GM23338 (cell line): ENCODE measurements around the gene IZUMO3. TPM values are rescaled to one million over a fixed set of nuclear protein-coding genes. Genes with fewer than 3 reads are reported as not detected.

ENCODE experiments used
- ATAC-seq: fragments of 200-7000 bp; cut with Tn5 transposase; 3 replicates; pipeline ENCODE4 v1.9.1; 2020
- DNase-seq: peaks from one replicate; pipeline ENCODE4 v3.0.0-alpha.2; 2015; ENCODE audit warnings: low spot score
- H2AFZ ChIP-seq: fragments of 200-600 bp; sonication (generic); 2 replicates; pipeline ENCODE4 v1.8.0; 2016; ENCODE audit warnings: antibody characterized with exemption, mild to moderate bottlenecking, moderate library complexity
- H3F3A ChIP-seq: fragments of 200-600 bp; sonication (generic); replicated peaks from 2 replicates; pipeline ENCODE4 v1.8.0; 2017; ENCODE audit warnings: antibody characterized with exemption, mixed run types, low read depth
- H3K27ac ChIP-seq: fragments of 200-600 bp; sonication (generic); 2 replicates; pipeline ENCODE4 v1.6.1; 2016; ENCODE audit warnings: low read depth
- H3K27me3 ChIP-seq: fragments of 200-600 bp; sonication (generic); 2 replicates; pipeline ENCODE4 v1.8.0; 2016; ENCODE audit warnings: mild to moderate bottlenecking, mixed run types, moderate library complexity; ENCODE audit not compliant: insufficient read depth
- H3K36me3 ChIP-seq: fragments of 200-600 bp; sonication (generic); 2 replicates; pipeline ENCODE4 v1.8.0; 2016; ENCODE audit warnings: mild to moderate bottlenecking; ENCODE audit not compliant: insufficient read depth
- H3K4me1 ChIP-seq: fragments of 200-600 bp; sonication (generic); 2 replicates; pipeline ENCODE4 v1.8.0; 2016; ENCODE audit warnings: mild to moderate bottlenecking, moderate library complexity; ENCODE audit not compliant: insufficient read depth
- H3K4me2 ChIP-seq: fragments of 200-600 bp; sonication (generic); 2 replicates; pipeline ENCODE4 v1.7.1; 2017; ENCODE audit warnings: mixed run types
- H3K4me3 ChIP-seq: fragments of 200-600 bp; sonication (generic); 2 replicates; pipeline ENCODE4 v1.6.1; 2016; ENCODE audit warnings: mixed run types
- H3K79me2 ChIP-seq: fragments of 200-600 bp; sonication (generic); replicated peaks from 2 replicates; pipeline ENCODE4 v1.8.0; 2017; ENCODE audit warnings: mild to moderate bottlenecking; ENCODE audit not compliant: insufficient read depth
- H3K9me2 ChIP-seq: fragments of 200-600 bp; sonication (generic); 2 replicates; pipeline ENCODE4 v1.8.0; 2017; ENCODE audit not compliant: insufficient read depth
- H4K20me1 ChIP-seq: fragments of 200-600 bp; sonication (generic); replicated peaks from 2 replicates; pipeline ENCODE4 v1.8.0; 2017; ENCODE audit warnings: mild to moderate bottlenecking; ENCODE audit not compliant: insufficient read depth
- H3K27ac Mint-ChIP-seq: 2 replicates; pipeline ENCODE4 v1.8.0; 2020; ENCODE audit warnings: inconsistent platforms, mild to moderate bottlenecking, moderate library complexity, mixed read lengths
- H3K27me3 Mint-ChIP-seq: 3 replicates; pipeline ENCODE4 v1.8.0; 2022; ENCODE audit warnings: low read depth, mild to moderate bottlenecking, moderate library complexity, mixed read lengths, inconsistent platforms; ENCODE audit not compliant: insufficient read depth, poor library complexity
- H3K36me3 Mint-ChIP-seq: 3 replicates; pipeline ENCODE4 v1.8.0; 2021; ENCODE audit warnings: low read depth, mild to moderate bottlenecking, inconsistent platforms, moderate library complexity, mixed read lengths
- H3K4me1 Mint-ChIP-seq: 3 replicates; pipeline ENCODE4 v1.8.0; 2020; ENCODE audit warnings: mild to moderate bottlenecking, inconsistent platforms, mixed read lengths
- H3K4me3 Mint-ChIP-seq: 3 replicates; pipeline ENCODE4 v1.8.0; 2021; ENCODE audit warnings: moderate library complexity, mild to moderate bottlenecking, inconsistent platforms, mixed read lengths
- H3K9me3 Mint-ChIP-seq: 3 replicates; pipeline ENCODE4 v1.8.0; 2020; ENCODE audit warnings: moderate library complexity, mild to moderate bottlenecking, inconsistent platforms, mixed read lengths
- CREB1 ChIP-seq: fragments of 250-450 bp; sonication (Bioruptor Pico); IDR thresholded peaks from 2 replicates; pipeline ENCODE4 v1.5.0; 2020; ENCODE audit warnings: low read depth, mild to moderate bottlenecking, moderate library complexity
- ETS1 ChIP-seq: IDR thresholded peaks from 2 replicates; pipeline ENCODE4 v1.6.1; 2016; ENCODE audit warnings: antibody characterized with exemption
- REST ChIP-seq: IDR thresholded peaks from one replicate; pipeline ENCODE4 v1.6.1; 2018; ENCODE audit warnings: antibody characterized with exemption; ENCODE audit not compliant: unreplicated experiment
- ZNF462 ChIP-seq: fragments of 250-450 bp; sonication (Bioruptor Pico); IDR thresholded peaks from 2 replicates; pipeline ENCODE4 v1.5.0; 2020; ENCODE audit warnings: mild to moderate bottlenecking, moderate library complexity
- polyA plus RNA-seq: library from polyadenylated mRNA; unstranded; fragments of >200 nt; fragmentation: Nextera tagmentation; extraction: Ambion mirVana; gene quantifications from 2 replicates; pipeline ENCODE4 v1.2.1, GENCODE V29; 2016
- total RNA-seq: library from RNA; depleted of rRNA; stranded (reverse); fragments of >200 nt; shearing (Covaris generic); gene quantifications from 2 replicates; pipeline ENCODE4 v1.2.3, GENCODE V29; 2014

IZUMO3 gene
- total and polyA plus RNA-seq, 2 experiments from 2014 or later, result not detected

- no peak overlapping the region for H3K4me2 ChIP-seq
Observed at GRCh38 chr9:24590432-24590831, 44.7 kb upstream of the IZUMO3 start.

More at GRCh38 chr9:24590432-24590831, 44.7 kb upstream of the IZUMO3 start:
- H3K79me2 ChIP-seq, result no peaks in the 10 kb centered on the region
- no peaks in the 10 kb centered on the region for H3K36me3 ChIP-seq
- Mint-ChIP-seq H3K27ac (no peak overlapping the region), H3K36me3 (peaks cover 11% of the 10 kb centered on the region; the same call in 2 of the 3 replicates), H3K27me3 (no peaks in the 10 kb centered on the region), H3K4me1 (peaks cover 19% of the 10 kb centered on the region), H3K4me3 (no peak overlapping the region), H3K9me3 (peaks cover 8% of the 10 kb centered on the region)
- H3K4me3 ChIP-seq, result no peak overlapping the region
- H3K27me3 ChIP-seq, result no peaks in the 10 kb centered on the region
- H3K27ac ChIP-seq, result no peak overlapping the region
- peaks cover 24% of the 10 kb centered on the region for H3K4me1 ChIP-seq
- ATAC-seq (no peak), DNase-seq (no peak)
- H3K9me2 ChIP-seq, result no peaks in the 10 kb centered on the region
- no peaks in the 10 kb centered on the region for H4K20me1 ChIP-seq
- no peak for TF ChIP-seq ZNF462 (CRISPR knock-in tag)
- TF ChIP-seq REST, result no peak
- no peak for TF ChIP-seq ETS1
- no peak for TF ChIP-seq CREB1 (CRISPR knock-in tag)
- no peak overlapping the region for H2AFZ ChIP-seq
- no peaks in the 10 kb centered on the region for H3F3A ChIP-seq
